Immature natural killer cell (primary cell): ENCODE data around the gene ZNF276. TPM values are rescaled to one million over a fixed set of nuclear protein-coding genes. Genes with fewer than 3 reads are reported as not detected.

ENCODE experiments used
- polyA plus RNA-seq, 3 donors: library from polyadenylated mRNA; unstranded; fragments of 300-500 nt; fragmentation: Illumina TruSeq; gene quantifications; one replicate each; pipeline ENCODE4 v1.2.3, GENCODE V29; 2021

Gene ZNF276
- polyA plus RNA-seq, 3 donors from 2014 or later = 20.6 to 91.6 (median 30.0) TPM

Other genes with a start within 250 kb of the ZNF276 start
- 10 to 100 TPM in 1 of 3 donors, 1 to 10 TPM in 2; 3.7 to 14.3 (median 8.5) TPM for gene ANKRD11, start 231.0 kb upstream of the ZNF276 start, polyA plus RNA-seq
- gene SPG7, start 213.1 kb upstream of the ZNF276 start, polyA plus RNA-seq = 10 to 100 TPM; 39.7 to 48.4 (median 41.0) TPM
- 1,000 to 10,000 TPM; 1,461 to 3,229 (median 2,406) TPM for gene RPL13, start 160.9 kb upstream of the ZNF276 start, polyA plus RNA-seq
- gene CPNE7, start 145.8 kb upstream of the ZNF276 start, polyA plus RNA-seq = 1 to 10 TPM in 2 of 3 donors, not detected in 1; 1.9 to 5.1 TPM
- not detected for gene DPEP1, start 107.9 kb upstream of the ZNF276 start, polyA plus RNA-seq
- 100 to 1,000 TPM; 102 to 111 (median 103) TPM for gene CHMP1A, start 63.8 kb upstream of the ZNF276 start, polyA plus RNA-seq
- gene SPATA33, start 63.7 kb upstream of the ZNF276 start, polyA plus RNA-seq = 1 to 10 TPM; 1.8 to 6.8 (median 4.7) TPM
- gene CDK10, start 34.8 kb upstream of the ZNF276 start, polyA plus RNA-seq = 10 to 100 TPM; 28.0 to 42.7 (median 35.2) TPM
- 10 to 100 TPM in 2 of 3 donors, 1 to 10 TPM in 1; 4.7 to 14.5 (median 13.4) TPM for gene SPATA2L, start 19.8 kb upstream of the ZNF276 start, polyA plus RNA-seq
- gene VPS9D1, start 639 bp upstream of the ZNF276 start, polyA plus RNA-seq = 1 to 10 TPM in 1 of 3 donors, under 1 TPM in 2; 0.65 to 1.3 (median 0.96) TPM
- 10 to 100 TPM in 2 of 3 donors, 1 to 10 TPM in 1; 8.7 to 21.6 (median 10.9) TPM for gene FANCA, start 95.1 kb downstream of the ZNF276 start, polyA plus RNA-seq
- 1 to 10 TPM; 1.0 to 1.3 (median 1.3) TPM for gene SPIRE2, start 106.9 kb downstream of the ZNF276 start, polyA plus RNA-seq
- 100 to 1,000 TPM in 2 of 3 donors, 10 to 100 TPM in 1; 98.1 to 249 (median 131) TPM for gene TCF25, start 152.1 kb downstream of the ZNF276 start, polyA plus RNA-seq
- 1 to 10 TPM in 1 of 3 donors, under 1 TPM in 1, not detected in 1; 0.34 to 1.1 TPM for gene MC1R, start 197.3 kb downstream of the ZNF276 start, polyA plus RNA-seq
- gene TUBB3, start 201.8 kb downstream of the ZNF276 start, polyA plus RNA-seq = not detected
- gene DEF8, start 227.2 kb downstream of the ZNF276 start, polyA plus RNA-seq = 10 to 100 TPM; 29.6 to 45.7 (median 31.6) TPM